Measurements from ENCODE around the gene FBXW11. TPM values are rescaled to one million over a fixed set of nuclear protein-coding genes. Genes with fewer than 3 reads are reported as not detected.

FBXW11 gene
- total RNA-seq, 1 experiment from 2014 or later, result 54.8 TPM

DNA sequence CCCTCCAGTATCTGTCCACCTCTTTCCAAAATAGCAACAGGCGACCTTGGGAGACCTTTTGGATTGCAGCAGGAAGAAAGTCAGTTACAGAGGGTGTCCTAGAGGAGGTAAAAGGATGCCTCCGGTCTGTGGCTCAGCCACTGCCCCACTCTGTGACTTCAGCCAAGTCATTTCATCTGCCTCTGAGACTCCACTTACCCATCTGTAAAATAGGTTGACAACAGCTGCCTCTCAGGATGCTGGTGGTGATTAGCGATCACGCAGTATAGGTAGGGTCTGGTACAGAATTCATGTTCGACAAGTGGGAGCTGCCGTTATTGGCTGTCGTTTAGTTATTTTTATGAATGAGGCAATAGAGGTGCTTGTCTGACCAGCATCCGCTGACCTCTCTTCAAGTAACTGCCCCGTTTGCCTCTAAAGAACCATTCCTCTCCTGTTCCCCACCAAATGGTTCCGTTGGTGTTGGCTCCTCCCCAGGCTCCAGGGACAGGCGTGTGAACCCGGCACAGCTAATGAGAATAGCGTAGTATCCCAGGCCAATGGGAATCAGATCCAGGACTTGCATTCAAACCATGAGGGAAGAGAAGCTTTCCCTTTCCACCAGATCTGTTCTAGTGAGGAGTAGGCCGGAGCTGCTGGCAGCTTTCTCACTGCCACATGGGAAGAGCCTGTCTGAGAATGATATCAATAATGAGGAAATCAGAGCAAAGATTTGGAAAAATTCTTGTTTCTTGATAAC lies 156.7 kb downstream of the FBXW11 start:
- no TSS peak for BruUV-seq (replicated peaks)
- Histone ChIP-seq H3F3A (ENCODE audit: insufficient read depth, low read depth) (no peaks in the 10 kb centered on the region), H3K9me3 (ENCODE audit: insufficient read depth, low read depth) (no peaks in the 10 kb centered on the region), H3K4me3 (no peak overlapping the region), H3K27me3 (ENCODE audit: insufficient read depth, low read depth) (no peaks in the 10 kb centered on the region), H3K79me2 (ENCODE audit: low read depth) (no peaks in the 10 kb centered on the region), H3K27ac (no peak overlapping the region), H3K36me3 (ENCODE audit: low read depth) (no peaks in the 10 kb centered on the region), H3K9me2 (ENCODE audit: insufficient read depth) (no peaks in the 10 kb centered on the region), H4K20me1 (ENCODE audit: insufficient read depth) (no peaks in the 10 kb centered on the region), H3K4me1 (replicated peaks; ENCODE audit: insufficient read depth) (no peaks in the 10 kb centered on the region), H3K4me2 (no peak overlapping the region), H2AFZ (no peak overlapping the region)
- no peak for DNase-seq
- TF ChIP-seq EZH2 (IDR thresholded peaks at IDR 0.05; ENCODE audit: low read depth), result no peak
- TF ChIP-seq, protein P1, sequence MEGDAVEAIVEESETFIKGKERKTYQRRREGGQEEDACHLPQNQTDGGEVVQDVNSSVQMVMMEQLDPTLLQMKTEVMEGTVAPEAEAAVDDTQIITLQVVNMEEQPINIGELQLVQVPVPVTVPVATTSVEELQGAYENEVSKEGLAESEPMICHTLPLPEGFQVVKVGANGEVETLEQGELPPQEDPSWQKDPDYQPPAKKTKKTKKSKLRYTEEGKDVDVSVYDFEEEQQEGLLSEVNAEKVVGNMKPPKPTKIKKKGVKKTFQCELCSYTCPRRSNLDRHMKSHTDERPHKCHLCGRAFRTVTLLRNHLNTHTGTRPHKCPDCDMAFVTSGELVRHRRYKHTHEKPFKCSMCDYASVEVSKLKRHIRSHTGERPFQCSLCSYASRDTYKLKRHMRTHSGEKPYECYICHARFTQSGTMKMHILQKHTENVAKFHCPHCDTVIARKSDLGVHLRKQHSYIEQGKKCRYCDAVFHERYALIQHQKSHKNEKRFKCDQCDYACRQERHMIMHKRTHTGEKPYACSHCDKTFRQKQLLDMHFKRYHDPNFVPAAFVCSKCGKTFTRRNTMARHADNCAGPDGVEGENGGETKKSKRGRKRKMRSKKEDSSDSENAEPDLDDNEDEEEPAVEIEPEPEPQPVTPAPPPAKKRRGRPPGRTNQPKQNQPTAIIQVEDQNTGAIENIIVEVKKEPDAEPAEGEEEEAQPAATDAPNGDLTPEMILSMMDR (conservative IDR thresholded peaks at IDR 0.05), result no peak
- intact Hi-C loops (cut with micrococcal nuclease; ENCODE audit: unreplicated experiment), result loop anchor here (2.0 kb wide), 1 partner anchor 431 kb away; the partner anchor contains the start of gene FGF18
- CTCF ChIA-PET, result no interaction called here
- POLR2A ChIA-PET (ENCODE audit: unreplicated experiment), result no interaction called here

- H3K36me3 ChIP-seq (ENCODE audit: low read depth), result no peaks in the 10 kb centered on the region
- DNase-seq, result no peak
- H3K79me2 ChIP-seq (ENCODE audit: low read depth), result no peaks in the 10 kb centered on the region
- H4K20me1 ChIP-seq (ENCODE audit: insufficient read depth), result no peaks in the 10 kb centered on the region
- TF ChIP-seq EZH2 (IDR thresholded peaks at IDR 0.05; ENCODE audit: low read depth), result no peak
- TF ChIP-seq, protein P1 (conservative IDR thresholded peaks at IDR 0.05), result no peak
- H3K9me3 ChIP-seq (ENCODE audit: insufficient read depth, low read depth), result no peaks in the 10 kb centered on the region
- H3K9me2 ChIP-seq (ENCODE audit: insufficient read depth), result no peaks in the 10 kb centered on the region
- intact Hi-C loops (cut with micrococcal nuclease; ENCODE audit: unreplicated experiment), result no loop called here
- H2AFZ ChIP-seq, result no peak overlapping the region
- no peak overlapping the region for H3K4me3 ChIP-seq
- no TSS peak for BruUV-seq (replicated peaks)
- no peaks in the 10 kb centered on the region for H3K27me3 ChIP-seq (ENCODE audit: insufficient read depth, low read depth)
- no peaks in the 10 kb centered on the region for H3F3A ChIP-seq (ENCODE audit: insufficient read depth, low read depth)
- CTCF ChIA-PET, result no interaction called here
- H3K4me1 ChIP-seq (replicated peaks; ENCODE audit: insufficient read depth), result no peaks in the 10 kb centered on the region
- POLR2A ChIA-PET (ENCODE audit: unreplicated experiment), result no interaction called here
- no peak overlapping the region for H3K27ac ChIP-seq
- H3K4me2 ChIP-seq, result no peak overlapping the region
These were observed 157.4 kb downstream of the FBXW11 start for GRCh38 chr5:171848911-171849520.

DNA sequence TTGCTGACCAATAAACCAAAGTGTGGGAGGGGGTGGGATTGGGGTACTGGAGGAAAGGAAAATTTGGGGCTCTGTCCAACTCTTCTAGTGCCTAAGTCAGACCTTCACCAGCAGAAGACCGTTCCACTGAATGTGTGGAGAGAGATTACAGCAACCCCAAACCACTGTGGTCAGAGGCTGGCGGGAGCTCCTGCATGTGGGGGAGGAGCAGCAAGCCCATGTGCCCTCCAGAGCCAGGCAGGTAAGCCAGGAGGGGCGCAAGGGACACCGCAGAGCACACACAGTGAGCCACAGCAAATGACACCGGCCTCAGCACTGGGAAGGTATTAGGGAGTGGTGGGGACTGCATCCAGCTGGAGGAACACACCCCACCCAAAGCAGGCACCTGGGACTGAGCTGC lies 158.0 kb downstream of the FBXW11 start:
- no peak for DNase-seq
- H4K20me1 ChIP-seq (ENCODE audit: insufficient read depth), result no peaks in the 10 kb centered on the region
- no peaks in the 10 kb centered on the region for H3K36me3 ChIP-seq (ENCODE audit: low read depth)
- intact Hi-C loops (cut with micrococcal nuclease; ENCODE audit: unreplicated experiment), result no loop called here
- H2AFZ ChIP-seq, result no peak overlapping the region
- H3F3A ChIP-seq (ENCODE audit: insufficient read depth, low read depth), result no peaks in the 10 kb centered on the region
- no peak overlapping the region for H3K4me2 ChIP-seq
- ChIA-PET POLR2A (ENCODE audit: unreplicated experiment) (no interaction called here), CTCF (no interaction called here)
- no peaks in the 10 kb centered on the region for H3K4me1 ChIP-seq (replicated peaks; ENCODE audit: insufficient read depth)
- TF ChIP-seq EZH2 (IDR thresholded peaks at IDR 0.05; ENCODE audit: low read depth), result no peak
- H3K27ac ChIP-seq, result no peak overlapping the region
- H3K9me2 ChIP-seq (ENCODE audit: insufficient read depth), result no peaks in the 10 kb centered on the region
- H3K9me3 ChIP-seq (ENCODE audit: insufficient read depth, low read depth), result no peaks in the 10 kb centered on the region
- H3K27me3 ChIP-seq (ENCODE audit: insufficient read depth, low read depth), result no peaks in the 10 kb centered on the region
- H3K79me2 ChIP-seq (ENCODE audit: low read depth), result no peaks in the 10 kb centered on the region
- no TSS peak for BruUV-seq (replicated peaks)
- H3K4me3 ChIP-seq, result no peak overlapping the region
